Smooth muscle cell (in vitro differentiated cells): ENCODE measurements around the gene KIF18A. TPM values are rescaled to one million over a fixed set of nuclear protein-coding genes. Genes with fewer than 3 reads are reported as not detected.

ENCODE experiments used
- DNase-seq: peaks from one replicate; lab custom pipeline; 2025; ENCODE audit not compliant: unreplicated experiment; lab: John Stamatoyannopoulos, UW
- H2AFZ ChIP-seq: fragments of 200-600 bp; sonication (generic); 2 replicates; pipeline ENCODE4 v1.6.0; 2016; ENCODE audit warnings: antibody characterized with exemption, low read depth, mild to moderate bottlenecking
- H3F3A ChIP-seq: fragments of 200-600 bp; sonication (generic); 2 replicates; pipeline ENCODE4 v1.6.0; 2017; ENCODE audit warnings: antibody characterized with exemption, low read depth
- H3K27ac ChIP-seq: fragments of 200-600 bp; sonication (generic); 2 replicates; pipeline ENCODE4 v1.5.1; 2016; ENCODE audit warnings: low read depth, mild to moderate bottlenecking
- H3K27me3 ChIP-seq: fragments of 200-600 bp; sonication (generic); 2 replicates; pipeline ENCODE4 v1.6.1; 2016; ENCODE audit warnings: low read depth, mild to moderate bottlenecking
- H3K36me3 ChIP-seq: fragments of 200-600 bp; sonication (generic); 2 replicates; pipeline ENCODE4 v1.5.1; 2016; ENCODE audit warnings: low read depth
- H3K4me1 ChIP-seq: fragments of 200-600 bp; sonication (generic); 2 replicates; pipeline ENCODE4 v1.5.1; 2016; ENCODE audit warnings: low read depth
- H3K4me2 ChIP-seq: fragments of 200-600 bp; sonication (generic); 2 replicates; pipeline ENCODE4 v1.6.0; 2016; ENCODE audit warnings: mild to moderate bottlenecking
- H3K4me3 ChIP-seq: fragments of 200-600 bp; sonication (generic); 2 replicates; pipeline ENCODE4 v1.5.1; 2016; ENCODE audit warnings: mild to moderate bottlenecking
- H3K79me2 ChIP-seq: fragments of 200-600 bp; sonication (generic); 2 replicates; pipeline ENCODE4 v1.6.0; 2016; ENCODE audit warnings: low read depth, mild to moderate bottlenecking
- H3K9ac ChIP-seq: fragments of 200-600 bp; sonication (generic); 2 replicates; pipeline ENCODE4 v1.6.0; 2016; ENCODE audit warnings: low read depth
- H3K9me3 ChIP-seq: fragments of 200-600 bp; sonication (generic); replicated peaks from 2 replicates; pipeline ENCODE4 v1.5.1; 2016; ENCODE audit warnings: low read depth
- H4K20me1 ChIP-seq: fragments of 200-600 bp; sonication (generic); 2 replicates; pipeline ENCODE4 v1.6.0; 2016; ENCODE audit warnings: low read depth
- WGBS: methylation state at CpG from one replicate; pipeline ENCODE4 v1.1.7; 2016; ENCODE audit warnings: low lambda C conversion rate; 5-methylcytosine and 5-hydroxymethylcytosine counted together
- polyA plus RNA-seq: library from polyadenylated mRNA; unstranded; fragments of >200 nt; fragmentation: Nextera tagmentation; extraction: Ambion mirVana; gene quantifications from 2 replicates; pipeline ENCODE4 v1.2.1, GENCODE V29; 2016
- total RNA-seq: library from RNA; depleted of rRNA; stranded (reverse); fragments of >200 nt; gene quantifications from 2 replicates; pipeline ENCODE4 v1.2.3, GENCODE V29; 2014
- TF ChIP-seq, protein P1 (sequence below): fragments of 200-600 bp; sonication (generic); IDR thresholded peaks from 2 replicates; pipeline ENCODE4 v1.5.1; 2017; ENCODE audit warnings: borderline replicate concordance, mild to moderate bottlenecking, antibody characterized with exemption; ENCODE audit not compliant: insufficient read depth, poor library complexity, severe bottlenecking

Gene KIF18A
- total and polyA plus RNA-seq, 2 experiments from 2014 or later: 2.2 to 6.7 TPM

DNA sequence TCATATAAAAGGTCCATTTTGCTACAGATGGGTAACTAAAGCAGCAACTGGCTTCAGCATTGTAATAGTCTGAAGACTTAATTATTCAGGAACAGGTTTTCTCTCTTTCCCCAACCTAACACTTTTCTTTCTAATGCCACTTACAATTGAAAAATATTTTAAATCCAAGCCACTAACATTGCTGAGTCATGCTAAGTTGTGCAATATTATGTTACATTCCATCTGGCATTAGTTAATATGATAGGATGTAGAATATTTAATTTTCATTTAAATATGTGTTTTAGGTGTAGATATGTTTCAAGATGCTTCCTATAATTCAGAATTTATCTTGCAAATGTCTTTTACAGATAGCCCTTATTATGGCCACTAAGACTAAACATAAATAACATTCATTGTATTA, 98.6 kb downstream of the KIF18A start:
- Histone ChIP-seq H3K79me2 (no peaks in the 10 kb centered on the region), H3K4me1 (no peaks in the 10 kb centered on the region), H3K9ac (no peak overlapping the region), H3K4me2 (no peak overlapping the region), H3K9me3 (no peaks in the 10 kb centered on the region), H3F3A (no peaks in the 10 kb centered on the region), H3K27me3 (no peaks in the 10 kb centered on the region), H4K20me1 (no peaks in the 10 kb centered on the region), H3K36me3 (no peaks in the 10 kb centered on the region), H3K4me3 (no peak overlapping the region), H3K27ac (no peak overlapping the region), H2AFZ (no peak overlapping the region)
- TF ChIP-seq, protein P1, sequence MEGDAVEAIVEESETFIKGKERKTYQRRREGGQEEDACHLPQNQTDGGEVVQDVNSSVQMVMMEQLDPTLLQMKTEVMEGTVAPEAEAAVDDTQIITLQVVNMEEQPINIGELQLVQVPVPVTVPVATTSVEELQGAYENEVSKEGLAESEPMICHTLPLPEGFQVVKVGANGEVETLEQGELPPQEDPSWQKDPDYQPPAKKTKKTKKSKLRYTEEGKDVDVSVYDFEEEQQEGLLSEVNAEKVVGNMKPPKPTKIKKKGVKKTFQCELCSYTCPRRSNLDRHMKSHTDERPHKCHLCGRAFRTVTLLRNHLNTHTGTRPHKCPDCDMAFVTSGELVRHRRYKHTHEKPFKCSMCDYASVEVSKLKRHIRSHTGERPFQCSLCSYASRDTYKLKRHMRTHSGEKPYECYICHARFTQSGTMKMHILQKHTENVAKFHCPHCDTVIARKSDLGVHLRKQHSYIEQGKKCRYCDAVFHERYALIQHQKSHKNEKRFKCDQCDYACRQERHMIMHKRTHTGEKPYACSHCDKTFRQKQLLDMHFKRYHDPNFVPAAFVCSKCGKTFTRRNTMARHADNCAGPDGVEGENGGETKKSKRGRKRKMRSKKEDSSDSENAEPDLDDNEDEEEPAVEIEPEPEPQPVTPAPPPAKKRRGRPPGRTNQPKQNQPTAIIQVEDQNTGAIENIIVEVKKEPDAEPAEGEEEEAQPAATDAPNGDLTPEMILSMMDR: no peak
- DNase-seq: no peak

DNA sequence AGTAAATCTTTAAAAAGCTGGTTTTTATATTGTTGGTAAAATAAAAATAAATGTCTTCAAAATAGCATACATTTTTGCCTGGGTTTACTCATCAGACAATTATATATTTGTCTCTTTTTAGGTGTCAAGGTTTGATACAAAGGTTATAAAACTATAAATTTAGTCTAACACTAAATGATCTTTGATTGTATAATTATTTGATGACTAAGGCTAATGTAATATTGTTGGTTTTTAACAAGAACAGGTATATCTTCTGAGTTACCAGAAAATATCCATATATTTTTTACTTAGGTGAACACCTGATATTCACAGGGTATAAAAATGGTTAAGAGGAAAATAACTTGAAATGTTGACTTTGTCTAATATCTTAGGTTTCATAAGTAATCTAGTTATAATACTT, 104.3 kb downstream of the KIF18A start:
- DNase-seq: no peak
- Histone ChIP-seq H3K27ac (no peak overlapping the region), H3K4me2 (no peak overlapping the region), H3K9ac (no peak overlapping the region), H4K20me1 (no peaks in the 10 kb centered on the region), H2AFZ (no peak overlapping the region), H3K4me1 (no peaks in the 10 kb centered on the region), H3K27me3 (no peaks in the 10 kb centered on the region), H3K79me2 (no peaks in the 10 kb centered on the region), H3K4me3 (no peak overlapping the region), H3F3A (no peaks in the 10 kb centered on the region), H3K9me3 (peaks cover 13% of the 10 kb centered on the region), H3K36me3 (no peaks in the 10 kb centered on the region)
- TF ChIP-seq, protein P1: no peak

DNA sequence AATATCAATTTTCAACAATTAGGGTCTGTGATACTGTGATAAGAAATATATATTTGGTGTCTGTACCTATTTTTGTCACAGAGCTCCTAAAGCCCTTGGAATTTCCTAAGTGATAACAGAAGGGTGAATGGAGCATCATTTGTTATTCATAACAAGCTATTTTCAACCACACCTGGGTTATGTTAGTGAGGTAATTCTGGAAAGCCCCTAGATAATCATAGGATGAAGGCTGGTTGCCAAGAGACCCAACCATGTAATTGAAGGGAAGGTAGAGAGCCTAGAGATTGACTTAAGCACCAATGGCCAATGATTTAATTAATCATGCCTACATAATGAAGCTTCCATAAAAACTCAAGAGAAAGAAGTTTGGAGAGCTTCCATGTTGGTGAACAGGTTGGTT, 109.4 kb downstream of the KIF18A start:
- Histone ChIP-seq H3K27ac (no peak overlapping the region), H3K79me2 (no peaks in the 10 kb centered on the region), H3K4me1 (no peaks in the 10 kb centered on the region), H3K4me3 (no peak overlapping the region), H3K27me3 (no peaks in the 10 kb centered on the region), H3F3A (no peaks in the 10 kb centered on the region), H4K20me1 (no peaks in the 10 kb centered on the region), H2AFZ (no peak overlapping the region), H3K9ac (no peak overlapping the region), H3K36me3 (no peaks in the 10 kb centered on the region), H3K9me3 (peaks cover 13% of the 10 kb centered on the region), H3K4me2 (no peak overlapping the region)
- no peak for DNase-seq
- TF ChIP-seq, protein P1: no peak

DNA sequence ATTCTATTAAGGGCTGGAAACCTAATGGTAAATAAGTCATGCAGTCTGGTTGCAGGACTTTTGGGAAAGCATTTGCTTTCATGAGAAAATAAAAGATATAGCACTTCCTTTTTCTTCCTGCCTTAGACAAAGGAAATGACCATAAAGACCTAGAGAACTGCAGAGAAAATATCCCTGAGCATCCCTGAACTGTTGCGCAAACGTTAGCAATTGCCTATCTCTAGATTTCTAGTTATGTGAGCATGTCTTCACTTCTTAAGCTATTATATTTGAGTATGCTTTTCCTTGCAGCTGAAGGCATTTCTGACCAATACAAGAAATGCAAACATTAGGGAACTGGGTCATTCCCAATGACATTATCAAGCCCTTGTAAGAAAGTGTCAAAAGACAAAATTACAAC, 110.6 kb downstream of the KIF18A start:
- TF ChIP-seq, protein P1: no peak
- Histone ChIP-seq H3K27ac (no peak overlapping the region), H3K27me3 (no peaks in the 10 kb centered on the region), H3K9ac (no peak overlapping the region), H3K4me3 (no peak overlapping the region), H2AFZ (no peak overlapping the region), H3K4me2 (no peak overlapping the region), H3K9me3 (peaks cover 13% of the 10 kb centered on the region), H3K79me2 (no peaks in the 10 kb centered on the region), H3K36me3 (no peaks in the 10 kb centered on the region), H4K20me1 (no peaks in the 10 kb centered on the region), H3K4me1 (no peaks in the 10 kb centered on the region), H3F3A (no peaks in the 10 kb centered on the region)
- DNase-seq: no peak
- WGBS: 96% methylated on average over 2 of the region's 2 CpGs
